ENCODE measurements around the gene FCHO2.

- no peak for TF ChIP-seq POLR2AphosphoS5 (IDR thresholded peaks at IDR 0.05; ENCODE audit: insufficient read depth, low read depth, low read length)
- TF ChIP-seq CTCF (IDR thresholded peaks at IDR 0.05; ENCODE audit: extremely low read depth in 1 of 2, insufficient read depth in 1 of 2, low read depth in 1 of 2, low read length in 2 of 2) = no peak
- no peak for TF ChIP-seq FOS (IDR thresholded peaks at IDR 0.05; ENCODE audit: borderline replicate concordance, insufficient read depth, low read length)
- TF ChIP-seq POLR2A (IDR thresholded peaks at IDR 0.05; ENCODE audit: low read depth, low read length) = no peak
- no peak for TF ChIP-seq MAX (IDR thresholded peaks at IDR 0.05; ENCODE audit: insufficient read depth, insufficient read length)
- TF ChIP-seq JUN (IDR thresholded peaks at IDR 0.05; ENCODE audit: borderline replicate concordance, insufficient read depth, insufficient read length, low read depth) = no peak
- no peak for TF ChIP-seq EZH2 (IDR thresholded peaks at IDR 0.05; ENCODE audit: borderline replicate concordance, low read depth, low read length, severe bottlenecking)
Observed at GRCh38 chr5:72959257-72959656, 3.4 kb downstream of the FCHO2 start.
